WTC11 (cell line): ENCODE results near the gene GORASP1. TPM values are rescaled to one million over a fixed set of nuclear protein-coding genes. Genes with fewer than 3 reads are reported as not detected.

Experiments used
- ATAC-seq: fragments of 200-7000 bp; cut with Tn5 transposase; 2 replicates; pipeline ENCODE4 v1.10.0; 2021; ENCODE audit warnings: mild to moderate bottlenecking, moderate library complexity
- CTCF ChIA-PET: fragments of 300-600 bp; sonication (Branson Sonifier 250); formaldehyde crosslinking; loops from one replicate; lab custom pipeline; 2021; ENCODE audit warnings: antibody characterized with exemption; lab: Charles Lee
- POLR2A ChIA-PET: fragments of 350-600 bp; sonication (Branson Sonifier 250); formaldehyde crosslinking; loops from one replicate; lab custom pipeline; 2021; ENCODE audit warnings: antibody characterized with exemption; lab: Charles Lee
- DNase-seq: peaks from one replicate; pipeline ENCODE4 v3.0.0; 2021; ENCODE audit warnings: low spot score
- H3K27ac Mint-ChIP-seq: 2 replicates; pipeline ENCODE4 v1.8.0; 2021; ENCODE audit warnings: mixed read lengths
- H3K27me3 Mint-ChIP-seq: 2 replicates; pipeline ENCODE4 v1.8.0; 2021; ENCODE audit warnings: low read depth, mild to moderate bottlenecking, moderate library complexity, mixed read lengths
- H3K36me3 Mint-ChIP-seq: 2 replicates; pipeline ENCODE4 v1.8.0; 2021; ENCODE audit warnings: mixed read lengths
- H3K4me1 Mint-ChIP-seq: 2 replicates; pipeline ENCODE4 v1.8.0; 2022; ENCODE audit warnings: mixed read lengths
- H3K4me3 Mint-ChIP-seq: 2 replicates; pipeline ENCODE4 v1.8.0; 2021; ENCODE audit warnings: mild to moderate bottlenecking, moderate library complexity, mixed read lengths
- H3K9me3 Mint-ChIP-seq: 2 replicates; pipeline ENCODE4 v1.8.0; 2021; ENCODE audit warnings: mixed read lengths
- ATF2 ChIP-seq: sonication (generic); formaldehyde crosslinking; IDR thresholded peaks from 2 replicates; pipeline ENCODE4 v1.8.1; 2022; ENCODE audit warnings: low read depth, missing genetic modification reagents, borderline replicate concordance
- CBFB ChIP-seq: sonication (generic); formaldehyde crosslinking; IDR thresholded peaks from 2 replicates; pipeline ENCODE4 v1.8.1; 2022; ENCODE audit warnings: mild to moderate bottlenecking, low read depth, missing genetic modification reagents
- CREM ChIP-seq: sonication (generic); formaldehyde crosslinking; IDR thresholded peaks from 2 replicates; pipeline ENCODE4 v1.8.1; 2022; ENCODE audit warnings: mild to moderate bottlenecking, missing genetic modification reagents, moderate library complexity
- E2F4 ChIP-seq: sonication (generic); formaldehyde crosslinking; IDR thresholded peaks from 2 replicates; pipeline ENCODE4 v1.8.1; 2022; ENCODE audit warnings: low read depth, mild to moderate bottlenecking, moderate library complexity, missing genetic modification reagents, borderline replicate concordance
- E2F5 ChIP-seq: sonication (generic); formaldehyde crosslinking; IDR thresholded peaks from 2 replicates; pipeline ENCODE4 v1.8.1; 2022; ENCODE audit warnings: mild to moderate bottlenecking, moderate library complexity, missing genetic modification reagents
- ERG ChIP-seq: fragments of 250-450 bp; sonication (Bioruptor Pico); IDR thresholded peaks from 2 replicates; pipeline ENCODE4 v1.8.0; 2021; ENCODE audit warnings: mild to moderate bottlenecking
- ESRRA ChIP-seq: sonication (generic); formaldehyde crosslinking; IDR thresholded peaks from 2 replicates; pipeline ENCODE4 v1.8.1; 2022; ENCODE audit warnings: mild to moderate bottlenecking, missing genetic modification reagents, borderline replicate concordance
- FOXP1 ChIP-seq: sonication (generic); formaldehyde crosslinking; IDR thresholded peaks from 2 replicates; pipeline ENCODE4 v1.8.0; 2022; ENCODE audit warnings: missing genetic modification reagents, mild to moderate bottlenecking, moderate library complexity, borderline replicate concordance
- GTF2I ChIP-seq: fragments of 250-450 bp; sonication (Bioruptor Pico); conservative IDR thresholded peaks from 2 replicates; pipeline ENCODE4 v1.4.0; 2021; ENCODE audit warnings: mild to moderate bottlenecking
- KAT7 ChIP-seq: sonication (generic); formaldehyde crosslinking; IDR thresholded peaks from 2 replicates; pipeline ENCODE4 v1.8.1; 2023; ENCODE audit warnings: missing genetic modification reagents, mild to moderate bottlenecking, borderline replicate concordance
- NFATC4 ChIP-seq: fragments of 250-450 bp; sonication (Bioruptor Pico); IDR thresholded peaks from 2 replicates; pipeline ENCODE4 v1.9.0; 2021; ENCODE audit warnings: mild to moderate bottlenecking
- NR3C1 ChIP-seq: sonication (generic); formaldehyde crosslinking; conservative IDR thresholded peaks from 2 replicates; pipeline ENCODE4 v1.8.1; 2023; ENCODE audit warnings: low read depth, mild to moderate bottlenecking, missing genetic modification reagents
- OVOL2 ChIP-seq: fragments of 250-450 bp; sonication (Bioruptor Pico); IDR thresholded peaks from 2 replicates; pipeline ENCODE4 v1.9.0; 2021; ENCODE audit warnings: mild to moderate bottlenecking, borderline replicate concordance
- RELA ChIP-seq: sonication (generic); formaldehyde crosslinking; IDR thresholded peaks from 2 replicates; pipeline ENCODE4 v1.8.1; 2022; ENCODE audit warnings: missing genetic modification reagents, mild to moderate bottlenecking, borderline replicate concordance
- SMAD3 ChIP-seq: sonication (generic); formaldehyde crosslinking; IDR thresholded peaks from 2 replicates; pipeline ENCODE4 v1.8.0; 2022; ENCODE audit warnings: missing genetic modification reagents, mild to moderate bottlenecking, borderline replicate concordance
- TP53 ChIP-seq: sonication (generic); formaldehyde crosslinking; IDR thresholded peaks from 2 replicates; pipeline ENCODE4 v1.8.1; 2023; ENCODE audit warnings: mild to moderate bottlenecking, missing genetic modification reagents
- ZBTB43 ChIP-seq: sonication (generic); formaldehyde crosslinking; IDR thresholded peaks from 2 replicates; pipeline ENCODE4 v1.8.1; 2023; ENCODE audit warnings: mild to moderate bottlenecking, missing genetic modification reagents
- ZNF121 ChIP-seq: sonication (generic); formaldehyde crosslinking; IDR thresholded peaks from 2 replicates; pipeline ENCODE4 v1.8.0; 2023; ENCODE audit warnings: missing genetic modification reagents
- ZNF219 ChIP-seq: sonication (generic); formaldehyde crosslinking; IDR thresholded peaks from 2 replicates; pipeline ENCODE4 v1.8.0; 2023; ENCODE audit warnings: missing genetic modification reagents, mild to moderate bottlenecking, borderline replicate concordance
- ZNF416 ChIP-seq: fragments of 250-450 bp; sonication (Bioruptor Pico); IDR thresholded peaks from 2 replicates; pipeline ENCODE4 v1.9.0; 2021; ENCODE audit warnings: mild to moderate bottlenecking, inconsistent platforms
- total RNA-seq: library from RNA; stranded (reverse); gene quantifications from 3 replicates; pipeline ENCODE4 v1.2.3, GENCODE V29; 2021
- TF ChIP-seq, protein P1 (sequence below): sonication (generic); formaldehyde crosslinking; conservative IDR thresholded peaks from 2 replicates; pipeline ENCODE4 v1.8.1; 2023; ENCODE audit warnings: mild to moderate bottlenecking, low read depth, missing genetic modification reagents, moderate library complexity
- TF ChIP-seq, protein P2 (sequence below): sonication (generic); formaldehyde crosslinking; IDR thresholded peaks from 2 replicates; pipeline ENCODE4 v1.8.0; 2022; ENCODE audit warnings: mild to moderate bottlenecking, missing genetic modification reagents

The GORASP1 gene
- total RNA-seq, 1 experiment from 2014 or later, result 47.4 TPM

DNA sequence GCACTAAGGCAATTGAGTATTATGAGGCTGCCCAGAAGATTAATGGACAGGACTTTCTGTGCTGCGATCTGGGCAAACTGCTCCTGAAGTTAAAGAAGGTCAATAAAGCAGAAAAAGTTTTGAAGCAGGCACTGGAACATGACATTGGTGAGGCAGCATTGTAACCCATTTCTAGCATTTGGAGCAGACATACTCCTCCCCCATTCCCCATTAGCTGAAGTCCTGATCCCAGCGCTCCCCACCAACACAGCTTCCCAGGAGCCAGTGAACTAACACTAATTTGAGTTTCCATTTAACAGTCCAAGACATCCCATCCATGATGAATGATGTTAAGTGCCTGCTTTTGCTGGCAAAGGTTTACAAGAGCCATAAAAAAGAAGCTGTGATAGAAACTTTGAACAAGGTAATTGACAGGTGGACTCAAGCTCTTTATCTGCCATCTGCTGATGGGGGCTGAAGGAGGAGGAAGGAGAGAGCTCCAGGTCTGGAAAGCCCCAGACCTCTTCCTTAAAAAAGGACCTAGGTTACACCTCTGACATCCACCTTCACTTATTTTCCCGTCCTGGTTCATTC is 23.4 kb upstream of the GORASP1 start:
- ATAC-seq (no peak), DNase-seq (no peak)
- CTCF ChIA-PET, result interaction anchor here (1.0 to 8.7 kb wide), 4 partner anchors 10 to 161 kb away, joined by 3 to 260 read pairs (median 7); no protein-coding TSS in a partner anchor
- Mint-ChIP-seq H3K4me1 (peaks cover 5% of the 10 kb centered on the region; the same call in 1 of the 2 replicates), H3K36me3 (no peaks in the 10 kb centered on the region), H3K9me3 (no peaks in the 10 kb centered on the region), H3K27me3 (no peaks in the 10 kb centered on the region), H3K4me3 (no peak overlapping the region), H3K27ac (no peak overlapping the region)
- POLR2A ChIA-PET, result no interaction called here
- TF ChIP-seq E2F5 (CRISPR knock-in tag) (no peak), ESRRA (CRISPR knock-in tag) (no peak)

DNA sequence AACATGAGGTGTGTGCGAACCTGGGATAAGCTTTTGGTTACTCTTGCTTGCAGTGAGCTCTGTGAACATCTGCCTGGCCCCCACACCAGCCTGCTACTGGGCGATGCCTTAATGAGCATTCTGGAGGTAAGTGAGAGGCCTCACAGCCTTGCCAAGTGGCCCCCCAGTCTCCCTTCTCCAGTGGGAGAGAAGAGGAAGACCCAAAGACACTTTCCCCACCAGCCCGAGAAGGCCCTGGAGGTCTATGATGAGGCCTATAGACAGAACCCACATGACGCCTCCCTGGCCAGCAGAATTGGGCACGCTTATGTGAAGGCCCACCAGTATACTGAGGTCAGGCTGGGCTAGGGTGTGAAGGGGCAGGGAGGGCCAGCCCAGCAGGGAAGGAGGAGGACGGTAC is 22.6 kb upstream of the GORASP1 start:
- POLR2A ChIA-PET, result no interaction called here
- CTCF ChIA-PET, result interaction anchor here (2.6 to 8.7 kb wide), 2 partner anchors 158 to 161 kb away, joined by 11 to 260 read pairs; no protein-coding TSS in a partner anchor
- no peak for ATAC-seq
- Mint-ChIP-seq H3K27ac (no peak overlapping the region), H3K27me3 (no peaks in the 10 kb centered on the region), H3K4me1 (peaks cover 5% of the 10 kb centered on the region; the same call in 1 of the 2 replicates), H3K36me3 (no peaks in the 10 kb centered on the region), H3K4me3 (no peak overlapping the region), H3K9me3 (no peaks in the 10 kb centered on the region)
- DNase-seq, result no peak
- TF ChIP-seq RELA (no peak), ZNF219 (no peak), NFATC4 (CRISPR knock-in tag) (no peak), SMAD3 (CRISPR knock-in tag) (no peak), ATF2 (CRISPR knock-in tag) (no peak), ZNF416 (CRISPR knock-in tag) (no peak), E2F4 (CRISPR knock-in tag) (no peak), CBFB (no peak), KAT7 (CRISPR knock-in tag) (no peak), OVOL2 (CRISPR knock-in tag) (no peak), FOXP1 (CRISPR knock-in tag) (no peak), TP53 (CRISPR knock-in tag) (no peak), CREM (no peak), ERG (no peak), GTF2I (CRISPR knock-in tag) (no peak), NR3C1 (CRISPR knock-in tag) (no peak), ZBTB43 (no peak), ZNF121 (CRISPR knock-in tag) (no peak)
- TF ChIP-seq, protein P1, sequence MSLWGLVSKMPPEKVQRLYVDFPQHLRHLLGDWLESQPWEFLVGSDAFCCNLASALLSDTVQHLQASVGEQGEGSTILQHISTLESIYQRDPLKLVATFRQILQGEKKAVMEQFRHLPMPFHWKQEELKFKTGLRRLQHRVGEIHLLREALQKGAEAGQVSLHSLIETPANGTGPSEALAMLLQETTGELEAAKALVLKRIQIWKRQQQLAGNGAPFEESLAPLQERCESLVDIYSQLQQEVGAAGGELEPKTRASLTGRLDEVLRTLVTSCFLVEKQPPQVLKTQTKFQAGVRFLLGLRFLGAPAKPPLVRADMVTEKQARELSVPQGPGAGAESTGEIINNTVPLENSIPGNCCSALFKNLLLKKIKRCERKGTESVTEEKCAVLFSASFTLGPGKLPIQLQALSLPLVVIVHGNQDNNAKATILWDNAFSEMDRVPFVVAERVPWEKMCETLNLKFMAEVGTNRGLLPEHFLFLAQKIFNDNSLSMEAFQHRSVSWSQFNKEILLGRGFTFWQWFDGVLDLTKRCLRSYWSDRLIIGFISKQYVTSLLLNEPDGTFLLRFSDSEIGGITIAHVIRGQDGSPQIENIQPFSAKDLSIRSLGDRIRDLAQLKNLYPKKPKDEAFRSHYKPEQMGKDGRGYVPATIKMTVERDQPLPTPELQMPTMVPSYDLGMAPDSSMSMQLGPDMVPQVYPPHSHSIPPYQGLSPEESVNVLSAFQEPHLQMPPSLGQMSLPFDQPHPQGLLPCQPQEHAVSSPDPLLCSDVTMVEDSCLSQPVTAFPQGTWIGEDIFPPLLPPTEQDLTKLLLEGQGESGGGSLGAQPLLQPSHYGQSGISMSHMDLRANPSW (CRISPR knock-in tag), result no peak
- TF ChIP-seq, protein P2, sequence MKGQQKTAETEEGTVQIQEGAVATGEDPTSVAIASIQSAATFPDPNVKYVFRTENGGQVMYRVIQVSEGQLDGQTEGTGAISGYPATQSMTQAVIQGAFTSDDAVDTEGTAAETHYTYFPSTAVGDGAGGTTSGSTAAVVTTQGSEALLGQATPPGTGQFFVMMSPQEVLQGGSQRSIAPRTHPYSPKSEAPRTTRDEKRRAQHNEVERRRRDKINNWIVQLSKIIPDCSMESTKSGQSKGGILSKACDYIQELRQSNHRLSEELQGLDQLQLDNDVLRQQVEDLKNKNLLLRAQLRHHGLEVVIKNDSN, result no peak
